Measurements from ENCODE around the gene NOS3.
"Not testable (repeated sequence)": the region's sequence is repeated elsewhere in the genome, so short reads cannot be mapped to it uniquely, and the experiment has no call there.

Gene NOS3

DNA sequence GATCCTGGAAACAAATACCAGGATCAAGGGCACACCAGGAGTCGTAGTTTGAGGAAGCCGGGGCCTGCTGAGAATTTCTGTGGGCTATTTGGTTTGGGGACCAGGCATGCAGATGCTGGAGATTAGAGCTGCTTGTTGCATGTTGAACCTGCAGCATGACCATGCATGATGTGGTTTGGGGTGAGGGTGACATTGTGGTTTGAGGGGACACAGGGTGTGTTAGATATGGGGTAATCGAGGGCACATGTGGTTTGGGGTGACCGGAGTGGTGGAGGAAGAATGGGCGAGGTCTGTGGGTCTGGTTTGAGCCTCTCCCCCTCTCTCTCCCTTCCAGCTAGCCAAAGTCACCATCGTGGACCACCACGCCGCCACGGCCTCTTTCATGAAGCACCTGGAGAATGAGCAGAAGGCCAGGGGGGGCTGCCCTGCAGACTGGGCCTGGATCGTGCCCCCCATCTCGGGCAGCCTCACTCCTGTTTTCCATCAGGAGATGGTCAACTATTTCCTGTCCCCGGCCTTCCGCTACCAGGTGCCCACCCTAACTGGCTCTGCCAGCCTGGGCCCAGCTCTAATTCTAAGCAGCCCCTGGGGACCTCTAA lies 10.2 kb downstream of the NOS3 start:
- DNase-seq (ENCODE audit: low spot score), result no peak

DNA sequence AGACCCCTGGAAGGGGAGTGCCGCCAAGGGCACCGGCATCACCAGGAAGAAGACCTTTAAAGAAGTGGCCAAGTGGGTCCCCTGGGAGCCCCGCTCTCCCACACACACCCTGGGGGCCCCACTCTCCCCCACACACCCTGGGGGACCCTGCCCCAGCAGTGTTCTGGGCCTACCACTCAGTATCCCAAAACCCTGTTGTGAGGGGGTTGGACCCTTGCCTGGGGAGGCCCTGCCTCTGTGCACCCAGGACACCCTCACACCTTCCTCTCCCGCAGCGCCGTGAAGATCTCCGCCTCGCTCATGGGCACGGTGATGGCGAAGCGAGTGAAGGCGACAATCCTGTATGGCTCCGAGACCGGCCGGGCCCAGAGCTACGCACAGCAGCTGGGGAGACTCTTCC lies 10.7 kb downstream of the NOS3 start:
- no peak for DNase-seq (ENCODE audit: low spot score)

DNA sequence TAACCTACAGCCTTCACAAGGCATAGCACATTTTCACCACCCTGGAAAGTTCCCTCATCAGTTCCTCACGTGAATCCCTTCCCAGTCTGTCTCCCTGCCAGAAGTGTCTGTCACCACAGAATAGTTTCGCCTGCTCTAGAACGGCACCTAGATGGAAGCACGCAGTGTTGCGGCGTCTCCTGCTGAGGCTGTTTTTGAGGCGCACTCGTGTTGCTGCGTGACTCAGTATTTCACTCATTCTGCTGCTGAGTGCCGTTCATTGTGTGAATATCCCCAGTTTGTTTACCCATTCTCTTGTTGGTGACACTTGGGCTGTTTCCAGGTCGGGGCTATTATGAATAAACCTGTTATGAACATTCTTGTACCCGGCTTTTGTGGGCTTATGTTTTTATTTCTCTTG lies 12.8 kb downstream of the NOS3 start:
- DNase-seq (ENCODE audit: low spot score), result no peak

DNA sequence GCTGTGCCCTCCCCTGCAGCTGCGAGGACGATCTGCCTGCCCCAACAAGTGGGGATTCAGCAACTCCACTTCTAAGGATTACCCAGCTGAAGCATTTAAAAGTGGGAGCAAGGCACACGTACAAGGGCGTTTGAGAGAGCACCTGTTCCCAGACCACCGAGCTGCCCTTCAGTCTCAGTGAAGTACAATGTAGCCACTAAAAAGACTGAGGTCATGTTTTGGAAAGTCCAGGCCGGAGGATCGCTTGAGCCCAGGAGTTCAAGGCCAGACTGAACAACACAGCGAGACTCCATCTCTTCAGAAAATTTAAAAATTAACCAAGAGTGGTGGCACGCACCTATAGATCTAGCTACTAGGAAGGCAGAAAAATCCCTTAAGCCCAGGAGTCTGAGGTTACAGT lies 14.7 kb downstream of the NOS3 start:
- DNase-seq (ENCODE audit: low spot score), result no peak

DNA sequence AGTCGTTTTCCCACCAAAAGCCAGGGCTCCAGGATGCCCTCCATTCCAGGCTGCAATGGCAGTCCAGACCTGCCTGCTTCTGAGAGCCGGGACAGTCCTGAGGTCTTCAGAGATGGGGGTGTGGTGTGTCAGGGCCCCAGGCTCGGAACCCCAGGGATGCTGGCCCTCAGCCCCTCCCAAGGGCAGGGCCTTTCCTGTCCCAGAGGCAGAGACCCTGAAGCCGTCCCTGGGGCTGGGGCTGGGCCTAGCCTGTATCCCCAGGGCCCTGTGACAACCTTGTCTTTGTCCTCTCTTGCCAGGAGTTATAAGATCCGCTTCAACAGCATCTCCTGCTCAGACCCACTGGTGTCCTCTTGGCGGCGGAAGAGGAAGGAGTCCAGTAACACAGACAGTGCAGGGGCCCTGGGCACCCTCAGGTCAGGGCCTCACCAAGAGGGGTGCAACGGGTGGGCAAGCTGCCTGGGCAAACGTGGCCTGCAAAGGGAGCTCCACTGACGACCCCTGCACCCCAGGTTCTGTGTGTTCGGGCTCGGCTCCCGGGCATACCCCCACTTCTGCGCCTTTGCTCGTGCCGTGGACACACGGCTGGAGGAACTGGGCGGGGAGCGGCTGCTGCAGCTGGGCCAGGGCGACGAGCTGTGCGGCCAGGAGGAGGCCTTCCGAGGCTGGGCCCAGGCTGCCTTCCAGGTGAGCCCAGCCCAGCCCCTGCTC lies 15.9 kb downstream of the NOS3 start:
- DNase-seq (ENCODE audit: low spot score), result no peak

DNA sequence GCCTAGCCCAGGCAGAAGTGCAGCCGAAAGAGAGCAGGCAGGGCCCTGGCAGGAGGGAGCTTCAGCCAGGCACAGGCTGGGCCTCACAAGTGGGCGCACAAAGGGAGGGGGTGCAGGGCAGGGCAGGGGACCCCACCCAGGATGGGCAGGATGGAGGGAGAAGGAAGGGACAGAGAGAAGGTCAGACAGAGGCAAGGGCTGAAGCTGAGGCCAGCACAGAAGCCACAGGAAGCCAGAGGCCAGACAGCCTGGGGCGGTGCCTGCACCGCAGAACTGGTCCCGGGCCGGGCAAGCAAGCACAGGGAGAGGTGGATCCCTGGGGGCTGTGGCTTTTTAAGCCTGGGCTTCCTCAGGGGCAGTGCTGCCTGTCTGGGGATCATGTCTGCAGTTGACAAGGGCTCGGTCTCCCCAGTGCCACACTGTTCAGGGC lies 16.7 kb downstream of the NOS3 start:
- no peak for DNase-seq (ENCODE audit: low spot score)

DNA sequence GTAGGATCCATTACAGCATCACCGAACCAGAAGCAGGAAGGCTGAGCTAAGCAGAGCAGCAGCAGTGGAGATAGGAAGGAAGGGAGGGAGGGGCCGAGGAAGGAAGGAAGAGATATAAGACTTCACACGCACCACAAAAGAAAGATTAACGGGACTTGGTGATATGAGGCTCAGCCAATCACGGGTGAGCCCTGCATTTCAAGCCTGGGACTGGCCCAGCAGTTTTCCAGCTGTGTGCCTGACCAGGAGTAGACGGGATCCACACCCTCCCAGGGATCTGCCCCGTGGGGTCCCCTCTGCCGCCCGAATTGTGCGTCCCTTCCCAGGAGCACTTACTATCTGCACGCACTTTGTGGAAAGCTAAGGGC lies 17.3 kb downstream of the NOS3 start:
- DNase-seq (ENCODE audit: low spot score), result no peak

DNA sequence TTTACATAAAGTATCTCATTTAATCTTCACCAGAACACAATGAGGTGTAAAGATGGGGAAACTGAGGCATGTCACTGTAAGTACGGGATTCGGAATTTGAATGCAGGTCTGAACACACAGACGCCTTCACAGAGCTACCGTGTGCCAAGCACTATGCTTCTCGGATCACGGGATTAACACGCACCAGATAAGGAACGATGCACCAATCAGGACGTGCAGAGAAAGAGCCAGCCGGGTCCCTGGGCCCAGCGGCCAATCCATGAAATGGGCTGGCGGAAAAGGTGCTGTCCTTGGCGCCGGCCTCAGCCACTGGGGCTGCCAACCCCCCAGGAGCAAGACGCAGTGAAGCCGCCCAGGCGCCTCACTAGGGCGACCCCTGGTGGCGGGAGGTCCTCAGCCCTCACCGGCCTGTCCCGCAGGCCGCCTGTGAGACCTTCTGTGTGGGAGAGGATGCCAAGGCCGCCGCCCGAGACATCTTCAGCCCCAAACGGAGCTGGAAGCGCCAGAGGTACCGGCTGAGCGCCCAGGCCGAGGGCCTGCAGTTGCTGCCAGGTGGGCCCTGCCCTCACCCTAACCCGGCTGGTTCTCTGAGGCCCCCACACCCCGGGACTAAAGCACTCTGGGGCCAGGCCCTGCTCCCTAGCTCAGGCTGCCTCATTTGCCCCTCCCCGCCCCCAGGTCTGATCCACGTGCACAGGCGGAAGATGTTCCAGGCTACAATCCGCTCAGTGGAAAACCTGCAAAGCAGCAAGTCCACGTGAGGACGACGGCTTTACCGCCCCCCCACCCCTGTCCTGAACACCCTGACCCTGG lies 17.9 kb downstream of the NOS3 start:
- DNase-seq (ENCODE audit: low spot score), result no peak

DNA sequence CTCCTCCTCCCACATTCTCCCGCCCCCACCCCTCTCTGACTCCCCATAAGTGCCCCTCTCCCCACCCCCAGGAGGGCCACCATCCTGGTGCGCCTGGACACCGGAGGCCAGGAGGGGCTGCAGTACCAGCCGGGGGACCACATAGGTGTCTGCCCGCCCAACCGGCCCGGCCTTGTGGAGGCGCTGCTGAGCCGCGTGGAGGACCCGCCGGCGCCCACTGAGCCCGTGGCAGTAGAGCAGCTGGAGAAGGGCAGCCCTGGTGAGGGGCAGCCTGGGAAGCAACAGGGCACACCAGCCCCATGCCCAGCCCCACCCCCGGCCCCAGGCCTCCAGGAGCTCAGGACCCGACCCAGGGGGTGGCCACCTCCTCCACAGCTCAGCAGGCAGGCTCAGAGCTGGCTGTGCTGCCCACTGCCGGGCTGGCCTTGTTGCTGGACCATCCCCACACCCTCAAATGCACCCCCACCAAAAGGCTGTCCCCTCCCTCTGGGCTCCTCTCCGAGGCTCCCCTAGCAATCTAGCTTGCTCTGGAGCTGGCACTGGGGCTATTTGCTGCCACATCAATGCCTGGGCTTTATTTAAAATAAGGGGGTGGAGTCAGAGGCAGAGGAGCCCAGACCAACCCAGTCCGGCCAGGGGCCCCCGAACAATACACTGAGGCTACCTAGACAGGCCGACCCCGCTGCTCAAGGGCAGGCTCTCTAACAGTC lies 18.7 kb downstream of the NOS3 start:
- DNase-seq (ENCODE audit: low spot score), result no peak

DNA sequence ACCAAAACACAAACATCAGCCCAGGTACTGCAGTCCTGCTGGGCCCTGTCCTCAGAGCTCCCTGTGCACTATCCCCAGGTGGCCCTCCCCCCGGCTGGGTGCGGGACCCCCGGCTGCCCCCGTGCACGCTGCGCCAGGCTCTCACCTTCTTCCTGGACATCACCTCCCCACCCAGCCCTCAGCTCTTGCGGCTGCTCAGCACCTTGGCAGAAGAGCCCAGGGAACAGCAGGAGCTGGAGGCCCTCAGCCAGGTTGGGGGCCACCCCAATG lies 19.2 kb downstream of the NOS3 start:
- no peak for DNase-seq (ENCODE audit: low spot score)

DNA sequence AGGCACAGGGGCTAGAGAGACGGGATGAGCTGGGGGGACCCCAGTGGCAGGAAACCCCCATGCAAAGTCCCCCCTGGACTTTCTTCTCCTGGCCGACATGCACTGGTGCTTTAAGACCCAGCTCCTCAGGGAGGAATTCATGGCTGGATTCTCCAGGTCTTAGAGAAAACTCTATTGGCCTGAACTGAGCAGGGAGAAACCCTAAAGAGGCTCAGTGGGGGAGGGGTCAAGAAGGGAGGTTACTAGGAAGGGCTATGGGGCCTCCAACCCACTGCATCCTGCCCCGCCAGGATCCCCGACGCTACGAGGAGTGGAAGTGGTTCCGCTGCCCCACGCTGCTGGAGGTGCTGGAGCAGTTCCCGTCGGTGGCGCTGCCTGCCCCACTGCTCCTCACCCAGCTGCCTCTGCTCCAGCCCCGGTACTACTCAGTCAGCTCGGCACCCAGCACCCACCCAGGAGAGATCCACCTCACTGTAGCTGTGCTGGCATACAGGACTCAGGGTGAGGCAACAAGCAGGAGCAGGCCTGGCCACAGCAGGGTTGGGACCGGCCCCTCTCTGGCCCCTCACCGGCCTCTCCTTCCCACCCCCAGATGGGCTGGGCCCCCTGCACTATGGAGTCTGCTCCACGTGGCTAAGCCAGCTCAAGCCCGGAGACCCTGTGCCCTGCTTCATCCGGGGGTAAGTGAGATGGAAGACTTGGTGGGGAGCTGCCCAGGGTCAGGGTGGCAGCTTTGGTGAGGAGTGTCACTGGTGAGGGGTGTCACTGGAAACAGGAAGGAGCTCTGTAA lies 19.7 kb downstream of the NOS3 start:
- DNase-seq (ENCODE audit: low spot score), result no peak

DNA sequence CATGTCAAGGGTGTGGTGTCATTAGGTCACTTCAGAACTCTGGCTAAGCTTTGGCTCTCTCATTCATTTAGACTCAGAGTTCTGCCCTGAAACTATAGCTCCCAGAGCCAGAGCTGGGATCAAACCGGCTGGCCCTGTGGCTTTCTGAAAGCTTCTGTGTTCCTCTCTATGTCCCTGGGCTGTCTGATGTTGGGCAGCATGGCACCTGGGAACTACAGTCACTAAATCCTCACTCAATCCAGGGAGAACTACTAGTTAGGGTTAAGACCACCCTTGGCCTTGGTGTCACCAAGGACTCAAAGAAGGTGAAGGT lies 20.2 kb downstream of the NOS3 start:
- no peak for DNase-seq (ENCODE audit: low spot score)

DNA sequence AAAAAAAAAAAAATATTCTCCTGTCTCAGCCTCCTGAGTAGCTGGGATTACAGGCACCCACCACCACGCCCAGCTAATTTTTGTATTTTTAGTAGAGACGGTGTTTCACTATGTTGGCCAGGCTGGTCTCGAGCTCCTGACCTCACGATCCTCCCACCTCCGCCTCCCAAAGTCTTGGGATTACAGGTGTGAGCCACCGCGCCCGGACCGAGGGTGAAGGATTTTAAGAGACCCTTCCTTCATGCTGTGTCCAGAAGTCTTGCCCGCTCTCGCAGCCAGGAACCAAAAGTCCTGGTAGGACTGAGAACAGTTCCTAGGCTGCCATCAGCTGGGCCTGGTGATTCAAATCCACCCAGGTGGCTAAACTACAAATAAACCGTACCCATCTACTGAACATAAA lies 20.8 kb downstream of the NOS3 start:
- DNase-seq (ENCODE audit: low spot score), result not testable (repeated sequence)

DNA sequence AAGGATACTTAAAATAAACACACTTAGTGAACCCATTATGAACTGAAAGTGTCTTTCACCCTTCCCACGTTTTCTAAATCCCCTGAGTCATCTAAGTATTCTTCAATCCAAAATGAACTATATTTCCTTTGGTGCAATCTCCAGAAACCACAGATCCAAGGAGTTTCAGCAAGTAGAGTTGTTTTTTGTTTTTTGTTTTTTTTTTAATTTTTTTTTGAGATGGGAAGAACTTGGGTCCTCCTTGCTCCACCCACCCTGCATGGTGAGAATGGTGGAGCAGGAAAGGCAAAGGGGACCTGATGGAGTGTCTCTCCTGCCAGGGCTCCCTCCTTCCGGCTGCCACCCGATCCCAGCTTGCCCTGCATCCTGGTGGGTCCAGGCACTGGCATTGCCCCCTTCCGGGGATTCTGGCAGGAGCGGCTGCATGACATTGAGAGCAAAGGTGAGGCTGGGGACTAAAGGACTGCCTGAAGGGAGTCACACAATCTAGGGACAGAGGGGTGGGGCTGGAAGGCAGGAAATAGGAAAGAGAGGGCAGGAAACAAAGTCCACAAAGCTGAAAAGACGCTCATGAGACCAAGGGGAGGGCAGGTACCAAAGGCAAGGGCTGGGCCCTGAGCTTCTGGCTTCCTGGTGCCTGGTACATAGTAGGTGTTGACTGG lies 21.3 kb downstream of the NOS3 start:
- DNase-seq (ENCODE audit: low spot score), result no peak

DNA sequence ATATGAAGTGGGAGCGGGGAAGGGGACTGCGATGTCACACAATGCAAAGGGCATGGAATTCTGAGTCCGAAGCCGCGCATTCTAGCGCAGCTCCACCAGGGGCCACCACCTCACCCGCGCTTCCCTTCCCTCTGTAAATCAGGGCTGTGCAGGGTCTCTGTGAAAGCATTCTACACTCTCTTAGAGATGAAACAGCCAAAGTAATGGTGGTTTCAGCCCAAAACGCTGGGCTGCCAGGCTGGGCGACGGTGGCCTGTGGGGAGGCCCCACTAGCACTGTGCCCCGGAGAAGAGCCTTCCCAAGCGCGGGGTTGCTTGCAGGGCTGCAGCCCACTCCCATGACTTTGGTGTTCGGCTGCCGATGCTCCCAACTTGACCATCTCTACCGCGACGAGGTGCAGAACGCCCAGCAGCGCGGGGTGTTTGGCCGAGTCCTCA lies 22.1 kb downstream of the NOS3 start:
- DNase-seq (ENCODE audit: low spot score), result no peak

DNA sequence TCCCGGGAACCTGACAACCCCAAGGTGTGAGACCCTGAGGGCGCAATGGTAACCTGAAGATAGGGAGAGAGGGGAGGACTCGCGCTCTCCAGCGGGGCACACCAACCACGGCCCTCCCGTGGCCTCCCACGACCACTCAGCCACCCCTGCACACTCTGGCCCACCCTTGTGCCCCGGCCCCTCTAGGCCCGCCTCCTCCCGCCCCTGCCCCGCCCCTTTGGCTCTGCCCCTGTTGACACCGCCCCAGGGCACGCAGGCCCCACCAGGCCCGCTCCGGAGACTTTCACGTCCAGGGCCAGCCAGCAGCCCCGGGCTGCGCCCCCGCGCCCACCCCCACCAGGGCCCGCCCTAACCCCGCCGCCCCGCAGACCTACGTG lies 22.5 kb downstream of the NOS3 start:
- no peak for DNase-seq (ENCODE audit: low spot score)

DNA sequence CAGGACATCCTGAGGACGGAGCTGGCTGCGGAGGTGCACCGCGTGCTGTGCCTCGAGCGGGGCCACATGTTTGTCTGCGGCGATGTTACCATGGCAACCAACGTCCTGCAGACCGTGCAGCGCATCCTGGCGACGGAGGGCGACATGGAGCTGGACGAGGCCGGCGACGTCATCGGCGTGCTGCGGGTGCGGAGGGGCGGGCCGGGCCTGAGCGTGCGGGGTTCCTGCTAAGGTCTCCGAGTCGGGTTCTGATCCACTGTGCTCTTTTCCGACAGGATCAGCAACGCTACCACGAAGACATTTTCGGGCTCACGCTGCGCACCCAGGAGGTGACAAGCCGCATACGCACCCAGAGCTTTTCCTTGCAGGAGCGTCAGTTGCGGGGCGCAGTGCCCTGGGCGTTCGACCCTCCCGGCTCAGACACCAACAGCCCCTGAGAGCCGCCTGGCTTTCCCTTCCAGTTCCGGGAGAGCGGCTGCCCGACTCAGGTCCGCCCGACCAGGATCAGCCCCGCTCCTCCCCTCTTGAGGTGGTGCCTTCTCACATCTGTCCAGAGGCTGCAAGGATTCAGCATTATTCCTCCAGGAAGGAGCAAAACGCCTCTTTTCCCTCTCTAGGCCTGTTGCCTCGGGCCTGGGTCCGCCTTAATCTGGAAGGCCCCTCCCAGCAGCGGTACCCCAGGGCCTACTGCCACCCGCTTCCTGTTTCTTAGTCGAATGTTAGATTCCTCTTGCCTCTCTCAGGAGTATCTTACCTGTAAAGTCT lies 23.1 kb downstream of the NOS3 start:
- peak; percentile 58 for DNase-seq (ENCODE audit: low spot score)

DNA sequence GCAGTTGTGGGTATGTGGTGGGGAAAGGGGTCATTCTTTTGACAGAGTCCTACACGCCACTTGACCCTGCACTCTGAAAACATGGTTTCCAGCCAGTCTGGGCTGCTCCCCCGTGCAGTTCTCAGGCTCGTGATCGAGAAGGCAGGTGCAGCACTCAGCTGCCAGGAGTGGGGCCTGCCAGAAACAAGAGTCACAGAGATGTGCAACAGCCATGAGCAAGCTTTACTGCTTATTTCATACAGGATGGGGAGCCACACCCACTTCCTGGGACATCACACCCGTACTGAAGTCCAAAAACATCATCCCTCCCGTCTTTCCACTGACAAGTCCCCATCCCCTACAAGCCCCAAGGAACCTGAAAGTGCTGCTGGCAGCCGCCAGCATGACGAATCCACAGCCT lies 24.1 kb downstream of the NOS3 start:
- DNase-seq (ENCODE audit: low spot score), result no peak

DNA sequence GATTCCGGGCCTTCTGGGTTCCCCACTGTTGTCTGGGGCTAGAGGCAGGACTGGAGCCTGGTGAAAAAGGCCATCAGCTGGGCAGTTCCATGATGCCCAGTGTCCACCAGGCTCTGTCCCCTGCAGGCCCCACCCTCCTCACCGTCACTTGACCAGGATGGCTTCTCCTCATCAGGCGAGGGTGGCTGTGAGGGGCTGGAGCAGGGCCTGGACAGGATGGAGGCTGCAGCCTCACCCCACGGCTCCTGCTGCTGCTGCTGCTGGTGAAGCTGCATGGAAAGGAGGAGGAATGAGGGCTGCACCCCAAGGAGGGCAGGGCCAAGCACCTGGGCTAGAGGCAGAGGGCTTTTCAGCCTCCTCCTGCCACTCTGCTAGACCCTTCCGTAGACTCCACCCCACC lies 25.1 kb downstream of the NOS3 start:
- DNase-seq (ENCODE audit: low spot score), result no peak

DNA sequence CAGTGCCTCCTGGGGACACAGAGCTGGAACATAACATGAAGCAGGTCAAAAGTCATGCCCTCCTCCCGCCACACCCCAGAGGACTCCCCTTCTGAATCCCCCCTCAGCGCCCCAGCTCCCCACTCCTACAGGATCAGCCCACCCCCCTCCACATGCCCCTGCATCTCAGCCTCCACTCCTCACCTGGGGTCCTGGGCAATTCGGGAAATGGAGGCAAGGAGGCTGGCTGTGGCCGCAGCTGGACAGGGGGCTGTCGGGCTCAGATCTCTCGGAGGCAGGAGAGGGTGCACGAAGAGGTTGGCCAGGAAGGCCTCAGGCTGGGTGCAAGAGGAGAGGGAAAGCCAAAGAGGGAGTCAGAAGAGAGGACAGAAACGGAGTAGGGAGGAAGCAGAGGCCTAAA lies 25.7 kb downstream of the NOS3 start:
- DNase-seq (ENCODE audit: low spot score), result no peak

DNA sequence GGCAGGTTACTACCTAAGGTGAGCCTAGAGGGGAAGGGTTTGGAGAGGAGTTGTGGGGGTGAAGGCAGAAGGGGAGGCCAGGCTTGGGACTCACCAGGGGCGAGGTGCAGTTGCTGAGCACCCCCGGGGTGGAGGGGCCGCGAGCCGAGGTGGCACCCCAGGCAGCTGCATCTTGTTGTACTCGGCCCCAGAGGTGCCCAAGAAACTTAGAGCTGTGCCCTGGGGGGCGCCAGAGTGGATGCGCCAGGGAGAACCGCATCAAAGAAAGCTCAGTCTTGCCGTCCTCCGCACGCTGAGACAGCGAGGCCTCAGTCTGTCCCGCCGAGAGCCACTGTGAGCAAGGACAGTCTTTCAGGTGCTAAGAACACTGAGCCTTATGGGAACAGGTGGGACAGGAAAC lies 26.1 kb downstream of the NOS3 start:
- no peak for DNase-seq (ENCODE audit: low spot score)
